Right lobe of liver (tissue), 6 donors: ENCODE data around the gene HSD3B2. TPM values are rescaled to one million over a fixed set of nuclear protein-coding genes. Genes with fewer than 3 reads are reported as not detected.
"Not testable (repeated sequence)": the region's sequence is repeated elsewhere in the genome, so short reads cannot be mapped to it uniquely, and the experiment has no call there.

Experiments
- ATAC-seq, 4 donors: fragments of 200-7000 bp; cut with Tn5 transposase; one replicate each; pipeline ENCODE4 v1.9.1; 2020; ENCODE audit warnings: mild to moderate bottlenecking in 4 of 4, moderate library complexity in 4 of 4
- DNase-seq, 3 donors: peaks; one replicate each; pipeline ENCODE4 v3.0.0-alpha.2; 2020
- H3K27ac ChIP-seq, 3 donors: fragments of 200-600 bp; one replicate each; pipeline ENCODE4 v1.8.0; 2022
- H3K27me3 ChIP-seq, 2 donors: fragments of 200-600 bp; one replicate each; pipeline ENCODE4 v1.8.0; 2022
- H3K36me3 ChIP-seq, 4 donors: fragments of 200-600 bp; sonication (generic) in 1 of 4; one replicate each; pipeline versions ENCODE4 v1.5.1 to v1.8.0; 2017 to 2022; ENCODE audit warnings: control low read depth in 1 of 4
- H3K4me1 ChIP-seq, 4 donors: fragments of 200-600 bp; sonication (generic) in 1 of 4; one replicate each; pipeline versions ENCODE4 v1.5.1 to v1.8.0; 2017 to 2022; ENCODE audit warnings: control low read depth in 1 of 4
- H3K4me3 ChIP-seq, 3 donors: fragments of 200-600 bp; one replicate each; pipeline ENCODE4 v1.8.0; 2022
- H3K9me3 ChIP-seq, 4 donors: fragments of 200-600 bp; sonication (generic) in 1 of 4; one replicate each; pipeline versions ENCODE4 v1.5.1 to v1.8.0; 2017 to 2022; ENCODE audit warnings: control low read depth in 1 of 4
- POLR2A ChIP-seq: fragments of 450-650 bp; IDR thresholded peaks from one replicate; pipeline ENCODE4 v1.6.1; 2017; ENCODE audit warnings: antibody characterized with exemption, mild to moderate bottlenecking
- WGBS: methylation state at CpG from one replicate; pipeline ENCODE4 v1.1.6; 2018; ENCODE audit warnings: low coverage, low lambda C conversion rate; ENCODE audit not compliant: insufficient coverage; ENCODE audit errors: missing lambda C conversion rate; 5-methylcytosine and 5-hydroxymethylcytosine counted together
- intact Hi-C, 2 donors: fragments of 100-400 bp; cut with DNase I; formaldehyde crosslinking; loops; one replicate each; pipeline versions ENCODE4 v1.11.2 to v1.14.1; 2022
- total RNA-seq, 6 experiments: library from RNA; depleted of rRNA in 2 of 6; stranded (reverse); fragments of >200 nt in 2 of 6; fragmentation: NEBNext Ultra II Directional in 3 of 6; extraction: Animal tissue kit (Norgen Biotek cat#: 25700) in 3 of 6; gene quantifications; one replicate each; pipeline versions ENCODE4 v1.1.0 to v1.2.4, GENCODE V29; 2016 to 2023
- TF ChIP-seq, protein P1 (sequence below), 4 donors: fragments of 200-600 bp in 3 of 4; fragments of 450-650 bp in 1 of 4; IDR thresholded peaks; one replicate each; pipeline versions ENCODE4 v1.5.1 to v1.8.0; 2016 to 2022; ENCODE audit warnings: antibody characterized with exemption in 4 of 4, mild to moderate bottlenecking in 2 of 4
- donor health status: DM: no; HTN: yes; CAD: no.
- donor health status: DM: no; HTN: no; CAD: no.
- donor health status: DM: no; HTN: no; CAD: no.
- donor health status: DM: no; HTN: yes; CAD: no.
- donor health status: DM: no; HTN: yes; CAD: no.

HSD3B2 gene
- total RNA-seq, 6 experiments from 2014 or later: 0.49 TPM; not detected in 5

DNA sequence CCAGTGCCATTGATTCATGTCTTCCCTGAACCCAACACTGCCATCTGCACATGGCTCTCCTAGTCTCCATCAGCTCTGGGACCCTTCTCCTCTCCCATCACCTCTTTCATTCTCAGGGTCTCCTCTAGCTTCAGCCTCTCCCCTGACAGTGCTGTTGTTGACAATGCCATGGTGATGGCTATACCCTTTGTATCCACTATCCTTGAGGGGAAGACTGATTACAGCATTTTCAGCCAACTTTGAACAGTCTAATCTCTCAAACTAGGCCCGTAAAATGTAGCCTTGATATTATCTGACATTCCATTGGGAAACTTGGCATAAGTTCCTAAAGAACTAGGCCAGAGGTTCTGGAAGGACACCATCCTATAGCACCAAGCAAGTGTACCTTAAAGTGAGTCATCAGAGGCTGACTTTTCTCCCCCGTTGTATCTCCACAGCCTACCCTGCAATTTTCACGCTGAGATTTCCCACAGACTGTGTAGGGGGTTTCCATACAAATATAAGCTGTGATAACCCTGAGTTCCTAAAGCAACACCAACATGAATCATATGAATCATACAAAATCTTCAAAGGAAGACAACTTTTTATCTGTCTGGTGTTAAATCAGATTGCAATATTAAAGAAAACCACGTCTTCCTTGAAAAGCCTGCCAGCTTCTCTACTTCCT, 40.6 kb upstream of the HSD3B2 start:
- TF ChIP-seq, protein P1, sequence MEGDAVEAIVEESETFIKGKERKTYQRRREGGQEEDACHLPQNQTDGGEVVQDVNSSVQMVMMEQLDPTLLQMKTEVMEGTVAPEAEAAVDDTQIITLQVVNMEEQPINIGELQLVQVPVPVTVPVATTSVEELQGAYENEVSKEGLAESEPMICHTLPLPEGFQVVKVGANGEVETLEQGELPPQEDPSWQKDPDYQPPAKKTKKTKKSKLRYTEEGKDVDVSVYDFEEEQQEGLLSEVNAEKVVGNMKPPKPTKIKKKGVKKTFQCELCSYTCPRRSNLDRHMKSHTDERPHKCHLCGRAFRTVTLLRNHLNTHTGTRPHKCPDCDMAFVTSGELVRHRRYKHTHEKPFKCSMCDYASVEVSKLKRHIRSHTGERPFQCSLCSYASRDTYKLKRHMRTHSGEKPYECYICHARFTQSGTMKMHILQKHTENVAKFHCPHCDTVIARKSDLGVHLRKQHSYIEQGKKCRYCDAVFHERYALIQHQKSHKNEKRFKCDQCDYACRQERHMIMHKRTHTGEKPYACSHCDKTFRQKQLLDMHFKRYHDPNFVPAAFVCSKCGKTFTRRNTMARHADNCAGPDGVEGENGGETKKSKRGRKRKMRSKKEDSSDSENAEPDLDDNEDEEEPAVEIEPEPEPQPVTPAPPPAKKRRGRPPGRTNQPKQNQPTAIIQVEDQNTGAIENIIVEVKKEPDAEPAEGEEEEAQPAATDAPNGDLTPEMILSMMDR (IDR thresholded peaks at IDR 0.05): no peak
- TF ChIP-seq POLR2A: no peak
- DNase-seq (no peak), ATAC-seq (peak in 3 of 4 donors; percentile 3 to 6 (median 5))
- Histone ChIP-seq H3K4me1 (peaks cover 0 to 82% (median 17%) of the 10 kb centered on the region in 4 donors), H3K4me3 (no peak overlapping the region), H3K9me3 (no peaks in the 10 kb centered on the region), H3K27ac (peak overlapping the region in 2 of 3 donors; percentile 46 to 56), H3K27me3 (no peaks in the 10 kb centered on the region), H3K36me3 (no peaks in the 10 kb centered on the region)
- WGBS: 24% methylated on average over 4 of the region's 4 CpGs
- intact Hi-C loops: no loop called here

GRCh38 chr1:119375366-119375765, 39.6 kb upstream of the HSD3B2 start:
- WGBS: 100% methylated on average over 1 of the region's 1 CpG
- intact Hi-C loops: no loop called here
- Histone ChIP-seq H3K27ac (peak overlapping the region in 2 of 3 donors; percentile 25 to 46), H3K4me1 (peaks cover 0 to 81% (median 21%) of the 10 kb centered on the region in 4 donors), H3K27me3 (no peaks in the 10 kb centered on the region), H3K36me3 (no peaks in the 10 kb centered on the region), H3K9me3 (no peaks in the 10 kb centered on the region), H3K4me3 (no peak overlapping the region)
- ATAC-seq: no peak
- no peak for DNase-seq
- TF ChIP-seq, protein P1 (IDR thresholded peaks at IDR 0.05): no peak
- TF ChIP-seq POLR2A: no peak

- WGBS: 71% methylated on average over 1 of the region's 1 CpG
- peaks cover 0 to 74% (median 16%) of the 10 kb centered on the region in 4 donors for H3K4me1 ChIP-seq
- no peak for TF ChIP-seq POLR2A
Measured at GRCh38 chr1:119376594-119376993, 38.4 kb upstream of the HSD3B2 start.

DNA sequence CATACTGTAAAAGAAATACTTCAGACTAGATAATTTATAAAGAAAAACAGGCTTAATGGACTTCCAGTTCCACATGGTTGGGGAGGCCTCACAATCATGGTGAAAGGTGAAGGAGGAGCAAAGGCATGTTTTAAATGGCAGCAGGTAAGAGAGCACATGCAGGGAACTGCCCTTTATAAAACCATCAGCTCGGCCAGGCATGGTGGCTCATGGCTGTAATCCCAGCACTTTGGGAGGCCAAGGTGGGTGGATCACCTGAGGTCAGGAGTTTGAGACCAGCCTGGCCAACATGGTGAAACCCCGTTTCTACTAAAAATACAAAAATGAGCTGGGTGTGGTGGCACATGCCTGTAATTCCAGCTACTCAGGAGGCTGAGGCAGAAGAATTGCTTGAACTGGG, 37.4 kb upstream of the HSD3B2 start:
- Histone ChIP-seq H3K4me3 (peak overlapping the region in 2 of 3 donors; percentile 53 to 55), H3K4me1 (peaks cover 0 to 77% (median 13%) of the 10 kb centered on the region in 4 donors), H3K27ac (peak overlapping the region in 2 of 3 donors; percentile 75 to 94)
- ATAC-seq, H3K27me3 ChIP-seq, H3K9me3 ChIP-seq, H3K36me3 ChIP-seq, intact Hi-C loops: not testable (repeated sequence)
- DNase-seq: peak in 1 of 3 donors; percentile 59
- WGBS: 24% methylated on average over 2 of the region's 2 CpGs

More at GRCh38 chr1:119376594-119376993, 38.4 kb upstream of the HSD3B2 start:
- Histone ChIP-seq H3K27ac (peak overlapping the region in 2 of 3 donors; percentile 75 to 94), H3K9me3 (no peaks in the 10 kb centered on the region), H3K36me3 (no peaks in the 10 kb centered on the region), H3K27me3 (no peaks in the 10 kb centered on the region), H3K4me3 (peak overlapping the region in 1 of 3 donors; percentile 55)
- intact Hi-C loops: no loop called here
- peak in 2 of 3 donors; percentile 66 to 81 for DNase-seq
- ATAC-seq: peak in 3 of 4 donors; percentile 38 to 44 (median 42)

- Histone ChIP-seq H3K4me1 (peaks cover 0 to 68% (median 17%) of the 10 kb centered on the region in 4 donors), H3K36me3 (peaks cover 0 to 16% (median 4%) of the 10 kb centered on the region in 4 donors), H3K27ac (peak overlapping the region in 2 of 3 donors; percentile 75 to 94), H3K9me3 (no peaks in the 10 kb centered on the region), H3K4me3 (peak overlapping the region in 2 of 3 donors; percentile 53 to 55), H3K27me3 (no peaks in the 10 kb centered on the region)
- TF ChIP-seq, protein P1 (IDR thresholded peaks at IDR 0.05): no peak
- TF ChIP-seq POLR2A: peak; percentile 53
- WGBS: 33% methylated on average over 1 of the region's 1 CpG
- DNase-seq: peak in 1 of 3 donors; percentile 70
- intact Hi-C loops: no loop called here
- peak; percentile 56 to 79 (median 68) for ATAC-seq
Measured at GRCh38 chr1:119379117-119379516, 35.8 kb upstream of the HSD3B2 start.
